HEK293 (cell line): ENCODE results near the gene ADAMTS13.
A peak's percentile ranks its signal among the peaks of the same experiment; 100 is the strongest.

Experiments
- CTCF ChIA-PET: fragments of 350-600 bp; formaldehyde crosslinking; extraction: SDS; loops from one replicate; lab custom pipeline; 2021; ENCODE audit warnings: antibody characterized with exemption; lab: Yijun Ruan, JAX
- POLR2A ChIA-PET: fragments of 300-600 bp; formaldehyde crosslinking; extraction: SDS; loops from one replicate; lab custom pipeline; 2020; ENCODE audit warnings: antibody characterized with exemption, inconsistent platforms; lab: Yijun Ruan, JAX
- H3K27ac ChIP-seq: fragments of 200-500 bp; sonication (Bioruptor generic); 2 replicates; pipeline ENCODE4 v1.5.1; 2014; ENCODE audit warnings: low read depth, low read length, control low read depth, inconsistent platforms; ENCODE audit errors: extremely low read depth
- H3K36me3 ChIP-seq, 2 experiments: fragments of 200-500 bp in 1 of 2; sonication (Bioruptor generic) in 1 of 2; 1 replicate in 1 of 2; 2 replicates in 1 of 2; pipeline ENCODE4 v1.5.1; 2014 to 2017; ENCODE audit warnings: inconsistent platforms in 2 of 2, low read length in 2 of 2; ENCODE audit not compliant: control insufficient read depth in 2 of 2, insufficient read depth in 1 of 2
- H3K4me1 ChIP-seq: fragments of 200-500 bp; sonication (Bioruptor generic); 2 replicates; pipeline ENCODE4 v1.5.1; 2014; ENCODE audit warnings: mild to moderate bottlenecking, low read length, inconsistent platforms; ENCODE audit not compliant: control insufficient read depth, insufficient read depth
- H3K4me3 ChIP-seq: 2 replicates; pipeline ENCODE4 v1.5.1; 2011; ENCODE audit warnings: low read depth, mild to moderate bottlenecking, control low read depth, low read length, moderate library complexity
- H3K9me3 ChIP-seq: fragments of 200-500 bp; sonication (Bioruptor generic); 2 replicates; pipeline ENCODE4 v1.5.1; 2014; ENCODE audit warnings: low read depth, low read length, inconsistent platforms; ENCODE audit not compliant: control insufficient read depth, insufficient read depth
- IKZF3 ChIP-seq: fragments of 450-650 bp; IDR thresholded peaks from 2 replicates; pipeline ENCODE4 v1.5.0; 2018; ENCODE audit warnings: missing biosample characterization, mild to moderate bottlenecking, missing genetic modification characterization, moderate library complexity
- SCRT1 ChIP-seq: fragments of 450-650 bp; formaldehyde crosslinking; IDR thresholded peaks from 2 replicates; pipeline ENCODE4 v1.5.1; 2016; ENCODE audit warnings: missing biosample characterization, missing genetic modification characterization, borderline replicate concordance
- SP2 ChIP-seq: fragments of 450-650 bp; formaldehyde crosslinking; IDR thresholded peaks from 2 replicates; pipeline ENCODE4 v1.5.1; 2016; ENCODE audit warnings: missing biosample characterization, missing genetic modification characterization
- SP3 ChIP-seq: fragments of 450-650 bp; formaldehyde crosslinking; IDR thresholded peaks from 2 replicates; pipeline ENCODE4 v1.5.1; 2016; ENCODE audit warnings: missing biosample characterization, missing genetic modification characterization
- ZBTB7A ChIP-seq: fragments of 450-650 bp; formaldehyde crosslinking; IDR thresholded peaks from 2 replicates; pipeline ENCODE4 v1.5.1; 2016; ENCODE audit warnings: low read depth, missing biosample characterization, missing genetic modification characterization
- ZNF112 ChIP-seq: fragments of 450-650 bp; formaldehyde crosslinking; IDR thresholded peaks from 2 replicates; pipeline ENCODE4 v1.5.0; 2017; ENCODE audit warnings: missing biosample characterization, missing genetic modification characterization
- ZNF292 ChIP-seq: fragments of 450-650 bp; formaldehyde crosslinking; IDR thresholded peaks from 2 replicates; pipeline ENCODE4 v1.5.1; 2016; ENCODE audit warnings: low read depth, missing biosample characterization, missing genetic modification characterization, borderline replicate concordance
- ZNF350 ChIP-seq: fragments of 450-650 bp; formaldehyde crosslinking; IDR thresholded peaks from 2 replicates; pipeline ENCODE4 v1.5.0; 2017; ENCODE audit warnings: missing biosample characterization, mild to moderate bottlenecking, missing genetic modification characterization
- ZNF416 ChIP-seq: fragments of 450-650 bp; formaldehyde crosslinking; IDR thresholded peaks from 2 replicates; pipeline ENCODE4 v1.5.1; 2016; ENCODE audit warnings: missing biosample characterization, missing genetic modification characterization
- ZNF521 ChIP-seq: fragments of 450-650 bp; formaldehyde crosslinking; IDR thresholded peaks from 2 replicates; pipeline ENCODE4 v1.5.1; 2017; ENCODE audit warnings: missing biosample characterization, mild to moderate bottlenecking, missing genetic modification characterization
- ZNF560 ChIP-seq: fragments of 450-650 bp; formaldehyde crosslinking; IDR thresholded peaks from 2 replicates; pipeline ENCODE4 v1.5.1; 2017; ENCODE audit warnings: missing biosample characterization, missing genetic modification characterization, borderline replicate concordance
- ZNF707 ChIP-seq: fragments of 450-650 bp; formaldehyde crosslinking; IDR thresholded peaks from 2 replicates; pipeline ENCODE4 v1.5.1; 2016; ENCODE audit warnings: missing biosample characterization, missing genetic modification characterization
- TF ChIP-seq, protein P1 (sequence below): fragments of 450-650 bp; formaldehyde crosslinking; conservative IDR thresholded peaks from 2 replicates; pipeline ENCODE4 v1.5.1; 2016; ENCODE audit warnings: low read depth, missing biosample characterization, missing genetic modification characterization
- TF ChIP-seq, protein P2 (sequence below): fragments of 450-650 bp; formaldehyde crosslinking; IDR thresholded peaks from 2 replicates; pipeline ENCODE4 v1.5.1; 2017; ENCODE audit warnings: missing biosample characterization, missing genetic modification characterization
- TF ChIP-seq, protein P3 (sequence below): fragments of 450-650 bp; formaldehyde crosslinking; IDR thresholded peaks from 2 replicates; pipeline ENCODE4 v1.5.1; 2016; ENCODE audit warnings: missing biosample characterization, missing genetic modification characterization
- TF ChIP-seq, protein P4 (sequence below): sonication (generic); formaldehyde crosslinking; IDR thresholded peaks from 2 replicates; pipeline ENCODE4 v1.8.1; 2022; ENCODE audit warnings: mild to moderate bottlenecking, moderate library complexity, missing genetic modification reagents
- TF ChIP-seq, protein P5 (sequence below): fragments of 450-650 bp; formaldehyde crosslinking; IDR thresholded peaks from 2 replicates; pipeline ENCODE4 v1.5.1; 2016; ENCODE audit warnings: missing biosample characterization, missing genetic modification characterization
- TF ChIP-seq, protein P6 (sequence below): fragments of 450-650 bp; formaldehyde crosslinking; IDR thresholded peaks from 2 replicates; pipeline ENCODE4 v1.5.1; 2016; ENCODE audit warnings: missing biosample characterization, missing genetic modification characterization

Gene ADAMTS13

DNA sequence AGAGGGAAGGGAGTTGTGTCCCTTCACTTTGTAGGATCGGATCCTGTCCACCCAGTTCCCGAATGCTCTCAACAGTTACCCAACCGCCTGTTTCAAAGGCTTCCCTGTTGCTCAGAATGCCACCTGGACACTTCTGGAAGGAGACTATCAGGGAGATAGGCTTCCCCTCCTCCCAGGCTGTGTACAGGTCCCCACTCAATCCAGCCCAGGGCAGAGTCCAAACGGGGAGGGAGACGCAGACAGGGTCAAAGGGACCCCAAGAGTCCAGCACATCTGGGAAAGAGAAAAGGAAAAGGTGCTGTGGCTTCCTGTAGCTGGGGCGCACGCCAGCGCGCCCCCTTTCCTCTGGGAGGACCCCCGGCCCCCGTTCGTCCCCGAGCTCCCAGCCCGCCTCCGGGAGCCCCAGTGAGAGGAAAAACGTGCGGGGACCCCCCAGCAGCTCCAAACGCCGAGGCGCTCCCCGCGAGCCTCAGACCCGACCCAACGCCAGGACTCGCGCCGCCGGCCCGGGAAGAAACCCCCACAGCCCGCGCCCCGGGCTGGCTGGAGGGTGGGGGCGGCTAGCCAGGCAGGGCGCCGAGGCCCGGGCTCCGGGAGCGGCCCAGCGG is 46.9 kb upstream of the ADAMTS13 start (continued):
- TF ChIP-seq, protein P1, sequence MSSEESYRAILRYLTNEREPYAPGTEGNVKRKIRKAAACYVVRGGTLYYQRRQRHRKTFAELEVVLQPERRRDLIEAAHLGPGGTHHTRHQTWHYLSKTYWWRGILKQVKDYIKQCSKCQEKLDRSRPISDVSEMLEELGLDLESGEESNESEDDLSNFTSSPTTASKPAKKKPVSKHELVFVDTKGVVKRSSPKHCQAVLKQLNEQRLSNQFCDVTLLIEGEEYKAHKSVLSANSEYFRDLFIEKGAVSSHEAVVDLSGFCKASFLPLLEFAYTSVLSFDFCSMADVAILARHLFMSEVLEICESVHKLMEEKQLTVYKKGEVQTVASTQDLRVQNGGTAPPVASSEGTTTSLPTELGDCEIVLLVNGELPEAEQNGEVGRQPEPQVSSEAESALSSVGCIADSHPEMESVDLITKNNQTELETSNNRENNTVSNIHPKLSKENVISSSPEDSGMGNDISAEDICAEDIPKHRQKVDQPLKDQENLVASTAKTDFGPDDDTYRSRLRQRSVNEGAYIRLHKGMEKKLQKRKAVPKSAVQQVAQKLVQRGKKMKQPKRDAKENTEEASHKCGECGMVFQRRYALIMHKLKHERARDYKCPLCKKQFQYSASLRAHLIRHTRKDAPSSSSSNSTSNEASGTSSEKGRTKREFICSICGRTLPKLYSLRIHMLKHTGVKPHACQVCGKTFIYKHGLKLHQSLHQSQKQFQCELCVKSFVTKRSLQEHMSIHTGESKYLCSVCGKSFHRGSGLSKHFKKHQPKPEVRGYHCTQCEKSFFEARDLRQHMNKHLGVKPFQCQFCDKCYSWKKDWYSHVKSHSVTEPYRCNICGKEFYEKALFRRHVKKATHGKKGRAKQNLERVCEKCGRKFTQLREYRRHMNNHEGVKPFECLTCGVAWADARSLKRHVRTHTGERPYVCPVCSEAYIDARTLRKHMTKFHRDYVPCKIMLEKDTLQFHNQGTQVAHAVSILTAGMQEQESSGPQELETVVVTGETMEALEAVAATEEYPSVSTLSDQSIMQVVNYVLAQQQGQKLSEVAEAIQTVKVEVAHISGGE (tag by site-specific recombination): peak; percentile 23; the same call in 1 of the 2 replicates
- TF ChIP-seq IKZF3: peak; percentile 36; the same call in 1 of the 2 replicates
- 0 out of 2 replicates have a peak, but pooled peaks have one; percentile 39 for TF ChIP-seq SCRT1 (tag by site-specific recombination)

DNA sequence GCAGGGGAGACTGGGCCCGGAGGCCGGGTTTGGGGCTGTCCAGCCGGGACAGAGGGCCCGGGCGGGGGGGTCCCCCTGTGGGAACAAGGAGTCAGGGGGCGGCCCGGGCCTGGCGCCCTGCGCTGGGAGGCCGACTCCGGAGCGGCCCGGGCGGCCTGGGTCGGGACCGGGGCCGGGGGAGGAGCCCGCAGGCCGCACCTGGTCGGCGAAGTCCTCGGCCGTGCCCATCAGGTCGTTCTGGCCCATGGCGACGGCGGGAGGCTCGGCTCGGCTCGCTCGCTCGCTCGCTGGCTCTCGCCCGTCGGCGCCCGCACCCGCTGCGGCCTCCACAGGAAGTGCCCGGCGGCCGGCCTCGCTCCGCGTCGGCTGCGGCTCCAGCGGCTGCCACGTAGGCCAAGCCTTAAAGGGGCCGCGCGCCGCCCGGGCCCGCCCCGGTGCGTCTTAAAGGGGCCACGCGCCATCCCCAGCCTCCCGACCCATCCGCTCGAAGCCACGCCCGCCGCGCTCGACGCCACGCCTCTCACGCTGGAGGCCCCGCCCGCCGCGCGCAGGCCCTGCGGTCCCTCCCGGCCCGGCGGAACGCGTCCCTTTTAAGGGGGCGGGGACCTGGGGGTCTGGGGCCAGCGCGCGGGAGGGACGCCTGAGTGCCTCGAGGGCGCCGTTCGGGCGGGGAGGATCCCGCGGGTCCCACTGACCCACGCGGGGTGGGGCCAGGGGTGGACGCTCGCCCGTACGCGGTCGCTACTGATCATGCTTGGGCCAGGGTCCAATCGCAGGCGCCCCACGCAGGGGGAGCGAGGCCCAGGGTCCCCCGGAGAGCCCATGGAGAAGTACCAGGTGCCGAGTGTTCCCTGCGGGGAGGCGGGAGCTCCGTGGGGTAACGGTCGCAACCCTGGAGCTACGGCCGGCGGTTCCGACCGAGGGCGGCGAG is 46.2 kb upstream of the ADAMTS13 start, which contains the start of the genes STKLD1 and SURF4:
STKLD1 (plus strand) TSS at position 643 of the 931 bp plus-strand sequence; CDS start at position 751, 108 bp downstream.
SURF4 (minus strand) TSS at position 337 of the 931 bp plus-strand sequence; CDS start at position 246, 91 bp downstream.
- ChIA-PET CTCF (interaction anchor here (0.6 to 0.9 kb wide), 6 partner anchors 16 to 351 kb away, joined by 3 to 4 read pairs (median 3); no protein-coding TSS in a partner anchor), POLR2A (interaction anchor here (0.7 to 3.9 kb wide), 10 partner anchors 11 to 109 kb away, joined by 3 to 18 read pairs (median 8); partner anchors contain the start of genes CACFD1, MED22, RPL7A and SLC2A6)
- H3K36me3 ChIP-seq: peaks cover 7 to 25% of the 10 kb centered on the region in 2 experiments; a peak in 2 of 3 replicates
- H3K4me1 ChIP-seq: peaks cover 5% of the 10 kb centered on the region
- peak within 1 kb of the TSS; percentile 93 for H3K27ac ChIP-seq
- no peaks in the 10 kb centered on the region for H3K9me3 ChIP-seq
- peak within 1 kb of the TSS; percentile 57 for H3K4me3 ChIP-seq
- TF ChIP-seq SP2 (tag by site-specific recombination) (peak; percentile 52), ZNF707 (tag by site-specific recombination) (no peak), SP3 (tag by site-specific recombination) (peak; percentile 57), ZNF560 (no peak), ZBTB7A (tag by site-specific recombination) (no peak), IKZF3 (peak; percentile 38; the same call in 1 of the 2 replicates), ZNF521 (no peak), ZNF112 (no peak), ZNF350 (no peak), ZNF292 (tag by site-specific recombination) (no peak), ZNF416 (tag by site-specific recombination) (no peak)
- TF ChIP-seq, protein P2, sequence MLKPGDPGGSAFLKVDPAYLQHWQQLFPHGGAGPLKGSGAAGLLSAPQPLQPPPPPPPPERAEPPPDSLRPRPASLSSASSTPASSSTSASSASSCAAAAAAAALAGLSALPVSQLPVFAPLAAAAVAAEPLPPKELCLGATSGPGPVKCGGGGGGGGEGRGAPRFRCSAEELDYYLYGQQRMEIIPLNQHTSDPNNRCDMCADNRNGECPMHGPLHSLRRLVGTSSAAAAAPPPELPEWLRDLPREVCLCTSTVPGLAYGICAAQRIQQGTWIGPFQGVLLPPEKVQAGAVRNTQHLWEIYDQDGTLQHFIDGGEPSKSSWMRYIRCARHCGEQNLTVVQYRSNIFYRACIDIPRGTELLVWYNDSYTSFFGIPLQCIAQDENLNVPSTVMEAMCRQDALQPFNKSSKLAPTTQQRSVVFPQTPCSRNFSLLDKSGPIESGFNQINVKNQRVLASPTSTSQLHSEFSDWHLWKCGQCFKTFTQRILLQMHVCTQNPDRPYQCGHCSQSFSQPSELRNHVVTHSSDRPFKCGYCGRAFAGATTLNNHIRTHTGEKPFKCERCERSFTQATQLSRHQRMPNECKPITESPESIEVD (tag by site-specific recombination): no peak
- TF ChIP-seq, protein P3, sequence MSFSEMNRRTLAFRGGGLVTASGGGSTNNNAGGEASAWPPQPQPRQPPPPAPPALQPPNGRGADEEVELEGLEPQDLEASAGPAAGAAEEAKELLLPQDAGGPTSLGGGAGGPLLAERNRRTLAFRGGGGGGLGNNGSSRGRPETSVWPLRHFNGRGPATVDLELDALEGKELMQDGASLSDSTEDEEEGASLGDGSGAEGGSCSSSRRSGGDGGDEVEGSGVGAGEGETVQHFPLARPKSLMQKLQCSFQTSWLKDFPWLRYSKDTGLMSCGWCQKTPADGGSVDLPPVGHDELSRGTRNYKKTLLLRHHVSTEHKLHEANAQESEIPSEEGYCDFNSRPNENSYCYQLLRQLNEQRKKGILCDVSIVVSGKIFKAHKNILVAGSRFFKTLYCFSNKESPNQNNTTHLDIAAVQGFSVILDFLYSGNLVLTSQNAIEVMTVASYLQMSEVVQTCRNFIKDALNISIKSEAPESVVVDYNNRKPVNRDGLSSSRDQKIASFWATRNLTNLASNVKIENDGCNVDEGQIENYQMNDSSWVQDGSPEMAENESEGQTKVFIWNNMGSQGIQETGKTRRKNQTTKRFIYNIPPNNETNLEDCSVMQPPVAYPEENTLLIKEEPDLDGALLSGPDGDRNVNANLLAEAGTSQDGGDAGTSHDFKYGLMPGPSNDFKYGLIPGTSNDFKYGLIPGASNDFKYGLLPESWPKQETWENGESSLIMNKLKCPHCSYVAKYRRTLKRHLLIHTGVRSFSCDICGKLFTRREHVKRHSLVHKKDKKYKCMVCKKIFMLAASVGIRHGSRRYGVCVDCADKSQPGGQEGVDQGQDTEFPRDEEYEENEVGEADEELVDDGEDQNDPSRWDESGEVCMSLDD (tag by site-specific recombination): peak; percentile 51; the same call in 1 of the 2 replicates
- TF ChIP-seq, protein P4, sequence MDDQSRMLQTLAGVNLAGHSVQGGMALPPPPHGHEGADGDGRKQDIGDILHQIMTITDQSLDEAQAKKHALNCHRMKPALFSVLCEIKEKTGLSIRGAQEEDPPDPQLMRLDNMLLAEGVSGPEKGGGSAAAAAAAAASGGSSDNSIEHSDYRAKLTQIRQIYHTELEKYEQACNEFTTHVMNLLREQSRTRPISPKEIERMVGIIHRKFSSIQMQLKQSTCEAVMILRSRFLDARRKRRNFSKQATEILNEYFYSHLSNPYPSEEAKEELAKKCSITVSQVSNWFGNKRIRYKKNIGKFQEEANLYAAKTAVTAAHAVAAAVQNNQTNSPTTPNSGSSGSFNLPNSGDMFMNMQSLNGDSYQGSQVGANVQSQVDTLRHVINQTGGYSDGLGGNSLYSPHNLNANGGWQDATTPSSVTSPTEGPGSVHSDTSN: 0 out of 2 replicates have a peak, but pooled peaks have one; percentile 18
- TF ChIP-seq, protein P5, sequence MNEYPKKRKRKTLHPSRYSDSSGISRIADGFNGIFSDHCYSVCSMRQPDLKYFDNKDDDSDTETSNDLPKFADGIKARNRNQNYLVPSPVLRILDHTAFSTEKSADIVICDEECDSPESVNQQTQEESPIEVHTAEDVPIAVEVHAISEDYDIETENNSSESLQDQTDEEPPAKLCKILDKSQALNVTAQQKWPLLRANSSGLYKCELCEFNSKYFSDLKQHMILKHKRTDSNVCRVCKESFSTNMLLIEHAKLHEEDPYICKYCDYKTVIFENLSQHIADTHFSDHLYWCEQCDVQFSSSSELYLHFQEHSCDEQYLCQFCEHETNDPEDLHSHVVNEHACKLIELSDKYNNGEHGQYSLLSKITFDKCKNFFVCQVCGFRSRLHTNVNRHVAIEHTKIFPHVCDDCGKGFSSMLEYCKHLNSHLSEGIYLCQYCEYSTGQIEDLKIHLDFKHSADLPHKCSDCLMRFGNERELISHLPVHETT (tag by site-specific recombination): no peak
- TF ChIP-seq, protein P6, sequence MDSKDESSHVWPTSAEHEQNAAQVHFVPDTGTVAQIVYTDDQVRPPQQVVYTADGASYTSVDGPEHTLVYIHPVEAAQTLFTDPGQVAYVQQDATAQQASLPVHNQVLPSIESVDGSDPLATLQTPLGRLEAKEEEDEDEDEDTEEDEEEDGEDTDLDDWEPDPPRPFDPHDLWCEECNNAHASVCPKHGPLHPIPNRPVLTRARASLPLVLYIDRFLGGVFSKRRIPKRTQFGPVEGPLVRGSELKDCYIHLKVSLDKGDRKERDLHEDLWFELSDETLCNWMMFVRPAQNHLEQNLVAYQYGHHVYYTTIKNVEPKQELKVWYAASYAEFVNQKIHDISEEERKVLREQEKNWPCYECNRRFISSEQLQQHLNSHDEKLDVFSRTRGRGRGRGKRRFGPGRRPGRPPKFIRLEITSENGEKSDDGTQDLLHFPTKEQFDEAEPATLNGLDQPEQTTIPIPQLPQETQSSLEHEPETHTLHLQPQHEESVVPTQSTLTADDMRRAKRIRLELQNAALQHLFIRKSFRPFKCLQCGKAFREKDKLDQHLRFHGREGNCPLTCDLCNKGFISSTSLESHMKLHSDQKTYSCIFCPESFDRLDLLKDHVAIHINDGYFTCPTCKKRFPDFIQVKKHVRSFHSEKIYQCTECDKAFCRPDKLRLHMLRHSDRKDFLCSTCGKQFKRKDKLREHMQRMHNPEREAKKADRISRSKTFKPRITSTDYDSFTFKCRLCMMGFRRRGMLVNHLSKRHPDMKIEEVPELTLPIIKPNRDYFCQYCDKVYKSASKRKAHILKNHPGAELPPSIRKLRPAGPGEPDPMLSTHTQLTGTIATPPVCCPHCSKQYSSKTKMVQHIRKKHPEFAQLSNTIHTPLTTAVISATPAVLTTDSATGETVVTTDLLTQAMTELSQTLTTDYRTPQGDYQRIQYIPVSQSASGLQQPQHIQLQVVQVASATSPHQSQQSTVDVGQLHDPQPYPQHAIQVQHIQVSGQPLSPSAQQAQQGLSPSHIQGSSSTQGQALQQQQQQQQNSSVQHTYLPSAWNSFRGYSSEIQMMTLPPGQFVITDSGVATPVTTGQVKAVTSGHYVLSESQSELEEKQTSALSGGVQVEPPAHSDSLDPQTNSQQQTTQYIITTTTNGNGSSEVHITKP (tag by site-specific recombination): no peak
